ENCODE results near the gene MARCHF3. TPM values are rescaled to one million over a fixed set of nuclear protein-coding genes. Genes with fewer than 3 reads are reported as not detected.
A peak's percentile ranks its signal among the peaks of the same experiment; 100 is the strongest.

The MARCHF3 gene
- total RNA-seq, 6 experiments from 2014 or later = 0.33 to 4.3 (median 0.77) TPM

DNA sequence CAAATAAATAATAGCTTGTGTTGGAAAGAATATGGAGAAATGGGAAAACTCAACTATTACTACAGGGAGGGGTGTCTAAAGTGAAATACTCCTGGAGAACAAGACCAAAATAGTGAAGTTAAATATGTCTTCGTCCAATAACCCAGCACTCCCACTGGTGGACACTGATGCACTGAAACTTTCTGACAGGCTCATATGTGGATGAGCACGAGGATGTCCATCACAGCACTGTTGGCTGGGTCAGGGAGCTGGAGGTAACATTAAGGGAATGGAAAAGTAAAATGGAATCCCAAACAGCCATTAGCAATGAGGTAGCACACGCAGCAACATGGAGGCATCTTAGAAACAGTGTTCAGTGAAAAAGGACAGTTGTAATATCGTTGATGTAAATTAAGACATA lies 167.0 kb downstream of the MARCHF3 start:
- H3K4me3 ChIP-seq = no peak overlapping the region
- H3K4me1 ChIP-seq = no peaks in the 10 kb centered on the region
- ATAC-seq (no peak), DNase-seq (no peak)
- TF ChIP-seq, protein P1, sequence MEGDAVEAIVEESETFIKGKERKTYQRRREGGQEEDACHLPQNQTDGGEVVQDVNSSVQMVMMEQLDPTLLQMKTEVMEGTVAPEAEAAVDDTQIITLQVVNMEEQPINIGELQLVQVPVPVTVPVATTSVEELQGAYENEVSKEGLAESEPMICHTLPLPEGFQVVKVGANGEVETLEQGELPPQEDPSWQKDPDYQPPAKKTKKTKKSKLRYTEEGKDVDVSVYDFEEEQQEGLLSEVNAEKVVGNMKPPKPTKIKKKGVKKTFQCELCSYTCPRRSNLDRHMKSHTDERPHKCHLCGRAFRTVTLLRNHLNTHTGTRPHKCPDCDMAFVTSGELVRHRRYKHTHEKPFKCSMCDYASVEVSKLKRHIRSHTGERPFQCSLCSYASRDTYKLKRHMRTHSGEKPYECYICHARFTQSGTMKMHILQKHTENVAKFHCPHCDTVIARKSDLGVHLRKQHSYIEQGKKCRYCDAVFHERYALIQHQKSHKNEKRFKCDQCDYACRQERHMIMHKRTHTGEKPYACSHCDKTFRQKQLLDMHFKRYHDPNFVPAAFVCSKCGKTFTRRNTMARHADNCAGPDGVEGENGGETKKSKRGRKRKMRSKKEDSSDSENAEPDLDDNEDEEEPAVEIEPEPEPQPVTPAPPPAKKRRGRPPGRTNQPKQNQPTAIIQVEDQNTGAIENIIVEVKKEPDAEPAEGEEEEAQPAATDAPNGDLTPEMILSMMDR (IDR thresholded peaks at IDR 0.05) = no peak
- TF ChIP-seq POLR2A (IDR thresholded peaks at IDR 0.05) = no peak
- no peaks in the 10 kb centered on the region for H3K27me3 ChIP-seq
- 87% methylated on average over 4 of the region's 4 CpGs for WGBS (ENCODE audit: insufficient coverage, low coverage, low lambda C conversion rate, missing lambda C conversion rate)
- intact Hi-C loops (cut with DNase I) = no loop called here
- H3K36me3 ChIP-seq = no peaks in the 10 kb centered on the region
- no peaks in the 10 kb centered on the region for H3K9me3 ChIP-seq
- no peak overlapping the region for H3K27ac ChIP-seq

DNA sequence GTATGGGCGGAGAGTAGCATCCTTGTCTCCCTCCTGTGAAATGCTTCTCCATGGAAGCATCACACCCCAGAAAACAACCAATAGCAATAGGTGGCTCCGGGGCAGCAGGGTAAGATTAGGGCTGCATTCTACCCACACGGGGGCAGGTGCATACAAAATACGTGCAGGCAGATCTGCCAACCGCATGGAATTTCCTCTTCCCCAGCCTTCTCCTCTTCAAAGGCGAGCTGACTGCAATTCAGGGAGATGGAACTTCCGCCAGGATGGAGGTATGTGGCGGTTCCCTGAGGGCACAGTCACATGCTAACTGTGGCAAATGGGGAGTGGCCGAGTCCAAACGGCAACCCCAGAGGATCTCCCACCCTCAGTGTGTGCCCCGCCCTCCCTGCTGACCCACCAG lies 171.9 kb downstream of the MARCHF3 start:
- intact Hi-C loops (cut with DNase I) = no loop called here

DNA sequence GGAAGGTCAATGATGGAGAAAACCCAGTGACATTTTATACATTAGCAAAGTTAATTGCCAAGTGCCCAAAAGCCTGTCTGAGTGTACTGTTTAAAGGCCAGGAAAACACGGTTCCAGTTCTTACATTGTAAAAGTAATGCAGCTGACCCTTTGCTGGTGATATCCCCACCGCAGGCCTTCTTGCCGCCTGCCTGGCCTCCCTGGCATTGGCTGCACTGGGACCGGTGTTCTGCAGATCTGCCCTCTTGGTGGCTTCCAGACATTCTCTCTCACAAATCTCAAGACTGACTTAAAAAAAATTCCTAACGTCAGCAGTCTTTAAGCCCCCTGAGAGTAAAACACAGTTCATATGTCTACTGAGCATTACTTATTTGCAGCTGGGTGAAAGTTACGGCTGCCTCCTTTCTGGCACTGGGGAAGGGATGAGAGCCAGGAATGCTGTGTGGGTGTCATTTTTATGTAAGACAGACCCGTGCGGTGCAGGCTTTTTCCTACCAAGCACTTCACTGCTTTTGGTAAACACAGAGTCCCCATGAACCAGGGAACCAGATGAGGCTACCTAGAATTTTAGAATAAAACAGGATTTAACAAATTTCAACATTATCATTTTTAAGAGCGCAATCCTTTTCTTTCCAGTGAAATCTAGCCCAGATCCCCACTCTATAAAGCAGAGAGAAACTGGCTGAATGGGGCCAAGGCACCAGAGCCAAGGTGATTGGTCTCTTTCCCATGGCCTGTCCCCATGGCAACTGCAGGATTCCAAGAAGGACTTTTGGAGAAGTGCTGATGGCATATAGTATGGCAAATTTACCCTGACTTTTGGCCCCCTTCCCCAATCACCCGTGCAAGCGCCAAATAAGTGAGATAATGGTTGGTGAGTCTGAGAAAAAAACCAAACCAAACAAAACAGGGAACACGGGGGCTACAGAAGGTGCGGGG lies 172.6 kb downstream of the MARCHF3 start:
- H3K27ac ChIP-seq = no peak overlapping the region
- no peak overlapping the region for H3K4me3 ChIP-seq
- intact Hi-C loops (cut with DNase I) = no loop called here
- WGBS (ENCODE audit: insufficient coverage, low coverage, low lambda C conversion rate, missing lambda C conversion rate) = 83% methylated on average over 9 of the region's 13 CpGs
- no peaks in the 10 kb centered on the region for H3K27me3 ChIP-seq
- DNase-seq = no peak
- H3K36me3 ChIP-seq = no peaks in the 10 kb centered on the region
- no peak for ATAC-seq
- no peaks in the 10 kb centered on the region for H3K9me3 ChIP-seq
- no peaks in the 10 kb centered on the region for H3K4me1 ChIP-seq
- no peak for TF ChIP-seq POLR2A (IDR thresholded peaks at IDR 0.05)
- TF ChIP-seq, protein P1 (IDR thresholded peaks at IDR 0.05) = no peak

More for the DNA sequence above, 171.9 kb downstream of the MARCHF3 start:
- ATAC-seq = no peak
- H3K4me3 ChIP-seq = no peak overlapping the region
- no peaks in the 10 kb centered on the region for H3K27me3 ChIP-seq
- no peak overlapping the region for H3K27ac ChIP-seq
- no CpG with 5 or more reads among the region's 11 CpGs for WGBS (ENCODE audit: insufficient coverage, low coverage, low lambda C conversion rate, missing lambda C conversion rate)
- no peak for DNase-seq
- TF ChIP-seq, protein P1 (IDR thresholded peaks at IDR 0.05) = no peak
- no peak for TF ChIP-seq POLR2A (IDR thresholded peaks at IDR 0.05)
- no peaks in the 10 kb centered on the region for H3K9me3 ChIP-seq
- no peaks in the 10 kb centered on the region for H3K4me1 ChIP-seq
- no peaks in the 10 kb centered on the region for H3K36me3 ChIP-seq

- intact Hi-C loops (cut with DNase I) = no loop called here
- no peaks in the 10 kb centered on the region for H3K9me3 ChIP-seq
- 33% methylated on average over 5 of the region's 8 CpGs for WGBS (ENCODE audit: insufficient coverage, low coverage, low lambda C conversion rate, missing lambda C conversion rate)
- DNase-seq = no peak
- no peak overlapping the region for H3K27ac ChIP-seq
- TF ChIP-seq POLR2A (IDR thresholded peaks at IDR 0.05) = no peak
- TF ChIP-seq, protein P1 (IDR thresholded peaks at IDR 0.05) = no peak
- no peaks in the 10 kb centered on the region for H3K4me1 ChIP-seq
- H3K36me3 ChIP-seq = no peaks in the 10 kb centered on the region
- H3K4me3 ChIP-seq = no peak overlapping the region
- H3K27me3 ChIP-seq = no peaks in the 10 kb centered on the region
- ATAC-seq = peak; percentile 63 to 81 (median 68)
Observed at GRCh38 chr5:126855266-126855665, 175.1 kb downstream of the MARCHF3 start.

Measured in right lobe of liver (tissue), 6 donors.